Measurements from ENCODE around the gene BCL6.
A peak's percentile ranks its signal among the peaks of the same experiment; 100 is the strongest.

BCL6 gene

DNA sequence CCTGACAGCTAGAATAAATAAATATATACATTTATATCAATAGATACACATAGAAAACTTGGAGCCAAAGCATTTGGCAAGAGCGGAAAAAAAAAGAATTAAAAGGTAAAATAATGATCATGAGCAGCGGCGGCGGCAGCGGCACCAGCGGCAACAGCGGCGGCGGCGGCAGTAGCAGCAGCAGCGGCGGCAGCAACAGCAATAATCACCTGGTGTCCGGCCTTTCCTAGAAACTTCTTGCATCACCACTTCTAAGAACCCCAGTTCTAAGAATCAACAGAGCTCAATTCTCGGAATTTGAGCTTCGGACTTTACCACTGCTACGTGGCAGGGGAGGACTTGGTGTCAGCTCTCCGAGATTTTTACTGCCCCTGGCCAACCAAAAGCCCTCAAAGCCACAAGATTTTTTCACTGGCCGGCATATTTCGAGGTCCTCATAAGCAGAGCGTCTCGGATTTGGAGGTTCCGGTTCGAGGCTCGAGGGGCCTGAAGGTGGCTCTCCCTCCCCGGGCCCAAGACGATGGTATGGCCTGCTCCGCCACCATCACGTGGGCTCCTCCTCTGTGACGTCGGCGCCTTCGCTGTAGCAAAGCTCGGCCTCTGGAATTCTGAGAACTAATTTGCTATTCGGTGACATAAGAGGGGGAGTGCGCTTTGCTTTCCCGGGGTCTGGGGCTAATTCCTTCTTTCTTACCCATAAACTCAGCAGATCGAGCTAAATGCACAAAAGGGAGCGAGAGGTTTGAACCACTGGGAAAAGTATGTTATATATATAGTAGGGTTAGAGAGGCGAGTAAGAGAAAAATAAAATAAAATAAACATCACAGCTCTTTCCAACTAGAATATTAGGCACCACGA lies at the start of gene BCL6:
Gene BCL6 (minus strand): TSS at position 268 of the 858 bp plus-strand sequence. CDS start 11,775 bp downstream, outside the sequence.
- peak; percentile 91 for DNase-seq

DNA sequence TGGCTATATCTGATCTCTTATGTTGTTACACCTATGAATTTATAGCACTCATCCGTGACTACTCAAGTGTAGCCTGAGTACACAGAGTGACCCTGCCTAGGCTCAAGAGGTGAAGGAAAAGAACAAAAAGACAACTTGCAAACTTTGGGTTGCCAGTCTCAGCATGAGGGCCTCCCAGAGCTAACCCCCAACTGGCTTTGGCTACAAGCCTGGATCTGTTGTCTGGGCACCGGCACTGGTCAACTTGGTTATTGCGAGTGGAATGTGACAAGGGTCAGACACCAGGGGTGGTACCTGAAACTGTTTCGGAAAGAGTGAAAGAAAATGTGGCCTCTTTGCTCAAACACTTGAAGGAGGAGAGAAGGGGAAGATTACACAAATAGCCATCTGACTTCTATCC lies 49.5 kb upstream of the BCL6 start:
- DNase-seq, result no peak

GRCh38 chr3:187793618-187794017 lies 48.4 kb upstream of the BCL6 start:
- DNase-seq, result no peak

GRCh38 chr3:187792521-187792920 lies 47.3 kb upstream of the BCL6 start:
- DNase-seq, result no peak

GRCh38 chr3:187789872-187790271 lies 44.6 kb upstream of the BCL6 start:
- DNase-seq, result no peak

GRCh38 chr3:187788984-187789857 lies 44.0 kb upstream of the BCL6 start:
- no peak for DNase-seq

GRCh38 chr3:187783098-187783497 lies 37.8 kb upstream of the BCL6 start:
- no peak for DNase-seq

DNA sequence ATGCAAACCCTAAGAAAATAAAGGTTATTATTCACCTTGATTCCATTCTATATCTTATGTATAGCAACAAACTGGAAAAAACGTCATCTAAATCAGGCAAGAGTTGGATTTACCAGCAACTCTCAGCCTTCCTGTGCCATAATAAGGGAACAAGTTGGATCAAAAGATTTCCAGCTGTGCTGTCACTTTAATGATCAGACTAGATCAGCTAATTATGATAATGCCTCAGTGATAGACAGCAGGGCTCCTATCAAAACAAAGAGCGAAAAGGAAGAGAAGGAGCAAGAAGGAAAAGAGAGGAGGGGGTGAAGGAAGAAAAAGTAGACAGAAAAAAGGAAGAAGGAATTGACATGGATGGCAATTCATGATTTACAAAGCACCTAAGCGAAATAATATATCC lies 36.7 kb upstream of the BCL6 start:
- DNase-seq, result no peak

- DNase-seq, result no peak
Observed at GRCh38 chr3:187781001-187781400, 35.7 kb upstream of the BCL6 start.

DNA sequence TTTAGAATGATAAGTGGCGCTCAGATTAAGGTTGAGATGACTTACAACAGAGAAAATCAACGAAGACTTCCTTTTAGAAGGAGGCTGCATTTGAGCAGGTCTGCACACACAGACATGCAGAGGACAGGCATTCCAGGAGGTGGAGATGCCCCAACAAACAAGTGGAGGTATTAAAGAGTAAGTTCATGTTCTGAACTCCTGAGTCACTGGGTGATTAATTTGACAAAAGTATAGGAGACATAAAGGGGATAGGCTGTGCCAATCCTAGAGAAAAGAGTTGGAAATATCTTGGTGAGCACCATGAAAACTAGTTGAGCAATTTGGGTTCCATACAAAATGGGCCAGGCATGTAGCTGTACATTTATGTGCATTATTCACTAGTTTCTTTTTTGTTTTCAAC lies 33.5 kb upstream of the BCL6 start:
- DNase-seq, result no peak

GRCh38 chr3:187777331-187777941 lies 32.2 kb upstream of the BCL6 start:
- peak; percentile 82 for DNase-seq

DNA sequence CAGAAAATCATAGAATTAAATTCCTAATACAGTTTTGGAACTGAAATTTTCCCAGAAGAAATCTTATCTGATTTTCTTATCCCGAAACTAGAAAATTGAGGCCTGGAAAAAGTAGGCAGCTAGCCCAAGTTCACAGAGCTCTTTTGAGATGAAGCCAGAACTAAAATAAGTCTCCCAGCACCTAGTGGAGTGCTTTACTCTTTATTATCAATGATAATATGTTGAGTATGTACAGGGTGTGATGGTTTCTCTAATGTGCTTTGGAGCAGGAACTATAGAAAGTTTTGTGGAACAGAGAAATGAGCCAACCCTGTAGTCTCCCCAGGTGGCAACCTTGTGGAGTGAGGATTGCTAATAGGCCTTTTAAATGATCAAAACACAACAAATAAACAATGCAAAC lies 30.3 kb upstream of the BCL6 start:
- DNase-seq, result no peak

- DNase-seq, result no peak
Observed at GRCh38 chr3:187774185-187774789, 29.0 kb upstream of the BCL6 start.

DNA sequence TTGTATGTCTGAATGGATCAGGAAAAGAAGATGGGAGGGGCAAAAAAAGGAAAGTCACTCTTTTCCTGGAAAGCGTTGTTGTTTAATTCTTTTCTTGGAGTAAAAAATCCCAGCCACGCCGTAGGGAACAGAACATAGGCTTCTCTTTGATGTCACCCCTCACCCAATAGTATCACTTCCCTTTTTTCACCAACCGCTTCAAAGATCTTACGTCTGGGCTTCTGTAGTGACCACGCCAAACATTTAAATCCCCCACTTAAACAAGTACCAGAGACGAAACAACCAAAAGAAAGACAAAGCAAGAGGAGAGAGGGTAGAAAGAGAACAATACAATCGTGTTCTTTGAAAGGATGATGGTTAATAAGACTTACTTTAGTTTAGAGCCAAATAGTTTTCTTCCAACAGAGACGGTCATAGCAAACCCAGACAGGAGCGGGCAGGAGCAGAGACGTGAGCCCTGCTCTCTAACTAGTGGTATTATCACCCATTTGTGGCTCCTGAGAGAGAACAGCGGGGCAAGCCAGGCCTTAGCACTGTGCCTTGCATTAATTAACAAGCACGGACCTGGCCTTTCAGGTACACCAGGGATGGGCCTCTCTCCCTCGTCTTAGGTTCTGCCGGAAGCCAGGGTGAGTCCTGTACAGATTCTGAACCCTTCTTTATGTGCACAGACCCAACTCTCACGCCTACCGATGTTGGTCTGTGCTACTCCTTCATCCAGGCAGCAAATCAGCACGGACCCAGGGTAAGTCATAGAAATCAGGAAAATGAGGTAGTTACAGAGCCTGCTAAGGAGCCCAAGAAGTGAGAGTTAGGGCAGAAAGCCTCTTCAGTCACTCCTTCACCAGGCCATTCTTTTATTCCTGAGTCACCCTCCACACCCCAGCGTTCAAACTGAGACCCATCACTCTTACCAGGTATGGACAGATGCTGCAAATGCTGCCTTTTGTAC lies 28.2 kb upstream of the BCL6 start:
- no peak for DNase-seq

GRCh38 chr3:187770224-187770623 lies 25.0 kb upstream of the BCL6 start:
- DNase-seq, result no peak

DNA sequence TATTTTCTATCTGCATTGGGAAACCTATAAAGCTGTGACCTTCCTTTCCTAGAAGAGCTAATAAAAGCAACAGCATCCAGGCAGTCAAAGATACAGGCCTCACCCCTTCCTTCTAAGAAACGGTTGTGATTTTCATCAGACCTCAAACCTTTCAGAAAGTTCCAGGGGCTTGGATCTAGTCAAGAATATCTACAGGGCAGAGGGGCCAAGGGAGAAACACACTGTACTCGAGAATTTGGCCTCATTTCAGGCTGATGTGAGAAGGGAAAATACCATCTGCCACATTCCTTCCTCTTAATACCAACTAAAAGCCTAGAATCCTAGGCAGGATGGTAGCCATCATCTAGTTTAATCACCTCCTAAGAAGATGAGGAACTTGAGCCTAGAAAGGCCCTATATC lies 24.5 kb upstream of the BCL6 start:
- no peak for DNase-seq

DNA sequence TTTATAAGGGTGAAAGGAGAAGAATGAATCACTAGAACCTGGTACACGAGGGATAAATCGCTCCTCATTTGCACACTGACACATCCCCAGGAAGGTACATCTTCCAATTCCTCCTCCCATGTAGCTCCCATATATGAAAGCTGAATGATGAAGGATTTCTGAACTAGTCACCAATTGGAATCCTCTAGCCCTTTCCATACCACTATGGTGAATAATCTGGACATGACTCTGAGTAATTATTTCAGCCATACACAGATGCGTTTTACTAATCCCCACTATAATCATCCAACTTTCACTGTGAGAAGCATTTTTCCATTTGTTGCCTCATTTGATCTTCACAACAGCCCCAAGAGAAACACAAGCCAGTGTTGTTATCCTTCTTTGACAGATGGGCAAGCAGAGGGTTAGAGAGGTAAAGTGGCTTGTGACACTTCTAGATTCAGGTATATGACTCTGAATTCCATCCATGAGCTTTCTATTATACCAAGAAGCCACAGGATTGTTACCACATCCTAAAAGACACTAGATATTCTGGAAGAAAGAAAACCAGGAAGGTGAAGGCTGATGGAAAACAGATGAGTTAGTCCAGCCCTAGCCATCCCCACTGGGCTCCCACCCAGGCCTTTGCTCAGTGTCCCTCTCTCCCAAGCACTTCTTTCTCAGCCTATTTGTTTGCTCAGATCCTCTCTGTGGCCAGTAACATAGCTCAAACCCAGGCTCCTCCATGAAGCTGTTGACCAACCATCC lies 22.2 kb upstream of the BCL6 start:
- no peak for DNase-seq

GRCh38 chr3:187765342-187765741 lies 20.1 kb upstream of the BCL6 start:
- DNase-seq, result no peak

DNA sequence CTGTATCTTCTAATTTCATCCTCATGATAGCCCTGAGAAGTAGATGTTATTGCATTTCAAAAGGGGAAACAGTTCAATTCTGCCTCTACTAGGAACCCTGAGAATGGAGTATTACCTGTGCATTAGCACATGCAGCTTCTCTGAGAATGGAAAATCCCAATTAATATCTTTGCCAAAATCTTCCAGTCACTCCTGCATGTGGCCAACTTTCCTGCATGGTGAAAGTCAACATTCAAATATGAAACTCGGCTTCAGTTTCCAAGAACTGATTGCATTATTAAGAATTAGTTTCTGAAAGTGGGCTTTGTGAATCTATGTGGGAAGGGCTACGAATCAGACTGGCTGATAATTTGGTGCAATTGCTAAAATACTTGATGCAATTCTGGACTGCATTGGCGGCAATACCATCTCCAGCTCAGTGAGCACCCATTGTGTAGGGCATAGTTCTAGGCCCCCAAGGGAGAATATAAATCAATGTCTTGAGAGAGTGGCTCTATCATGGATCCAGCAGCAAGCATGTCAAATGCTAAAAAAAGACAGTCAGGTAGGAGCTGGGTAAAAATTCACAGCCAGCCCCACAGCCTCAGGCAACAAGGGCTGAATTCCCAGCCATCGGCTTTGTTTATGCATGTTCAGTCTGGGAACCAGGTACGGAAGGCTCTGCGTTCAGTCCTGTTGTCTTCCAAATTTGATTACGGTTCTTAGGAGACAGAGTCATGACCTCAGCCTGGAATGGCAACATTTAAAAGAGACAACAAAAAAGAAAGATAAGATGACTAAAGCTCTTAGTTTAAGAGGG lies 18.8 kb upstream of the BCL6 start:
- no peak for DNase-seq

DNA sequence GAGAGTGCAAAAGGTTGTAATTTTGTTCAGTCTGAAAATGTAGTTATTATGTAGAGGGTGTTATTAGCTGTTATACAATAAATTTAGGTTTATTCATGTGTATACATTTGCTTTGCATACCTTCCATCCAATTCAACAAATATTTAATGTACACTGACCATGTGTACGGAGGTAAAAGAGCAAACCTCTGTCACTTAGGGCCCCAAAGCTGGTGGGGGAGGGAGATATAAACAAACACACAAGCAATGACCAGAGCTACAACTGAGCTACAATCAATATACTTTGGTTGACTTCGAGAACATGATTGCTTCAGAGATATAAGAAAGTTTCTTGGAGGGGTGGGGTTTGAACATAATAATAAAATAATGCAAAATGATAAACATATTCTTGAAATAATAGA lies 17.5 kb upstream of the BCL6 start:
- no peak for DNase-seq

Measured in KG1 (cell line).